ENCODE measurements around the gene HNRNPF. TPM values are rescaled to one million over a fixed set of nuclear protein-coding genes. Genes with fewer than 3 reads are reported as not detected.

The HNRNPF gene
- total and polyA plus RNA-seq, 2 of the 8 experiments (the other 6 are each of a cell fraction or from before 2014, with no cell fraction given), result 209 to 389 TPM

DNA sequence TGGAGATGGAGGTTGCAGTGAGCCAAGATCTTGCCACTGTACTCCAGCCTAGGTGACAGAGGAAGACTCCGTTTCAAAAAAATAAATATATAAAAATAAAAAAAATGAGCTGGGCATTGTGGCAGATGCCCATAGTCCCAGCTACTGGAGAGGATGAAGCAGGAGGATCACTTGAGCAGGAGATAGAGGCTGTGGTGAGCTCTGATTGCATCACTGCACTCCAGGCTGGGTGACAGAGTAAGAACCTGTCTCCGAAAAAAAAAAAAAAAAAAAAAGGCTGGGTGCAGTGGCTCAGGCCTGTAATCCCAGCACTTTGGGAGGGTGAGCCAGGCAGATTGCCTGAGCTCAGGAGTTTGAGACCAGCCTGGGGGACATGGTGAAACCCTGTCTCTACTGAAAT, 39.8 kb upstream of the HNRNPF start:
- FAIRE-seq (no peak), DNase-seq (ENCODE audit: low read depth in 1 of 2, low spot score in 2 of 2) (no peak)
- H3K79me2 ChIP-seq (ENCODE audit: control insufficient read depth in 1 of 2, insufficient read depth in 2 of 2, low read length in 2 of 2), result no peaks in the 10 kb centered on the region
- peaks cover 0 to 4% (median 0%) of the 10 kb centered on the region in 4 experiments; a peak in 1 of 8 replicates for H3K36me3 ChIP-seq (ENCODE audit: control insufficient read depth in 2 of 4, insufficient read depth in 4 of 4, low read length in 3 of 4)
- H4K8ac ChIP-seq (ENCODE audit: extremely low read depth, insufficient read depth, low read length), result no peak overlapping the region
- H3K18ac ChIP-seq (ENCODE audit: extremely low read depth, low read length), result no peak overlapping the region
- no peak overlapping the region for H3K4me3 ChIP-seq (ENCODE audit: extremely low read depth in 1 of 4, insufficient read depth in 2 of 4, low read depth in 3 of 4, low read length in 4 of 4)
- peaks cover 5 to 17% of the 10 kb centered on the region in 2 experiments; a peak in 2 of 4 replicates for H3K9me3 ChIP-seq (ENCODE audit: insufficient read depth in 2 of 2, low read depth in 1 of 2, low read length in 1 of 2)
- TF ChIP-seq NANOG (IDR thresholded peaks at IDR 0.05; ENCODE audit: insufficient read depth, low read depth, low read length, poor library complexity, severe bottlenecking) (no peak), HDAC2 (IDR thresholded peaks at IDR 0.05; ENCODE audit: borderline replicate concordance in 1 of 2, low read depth in 2 of 2, low read length in 2 of 2) (no peak), KDM4A (IDR thresholded peaks at IDR 0.05; ENCODE audit: low read depth, low read length, severe bottlenecking) (no peak), CHD2 (IDR thresholded peaks at IDR 0.05; ENCODE audit: low read length) (no peak), EZH2 (IDR thresholded peaks at IDR 0.05; ENCODE audit: low read depth, low read length, severe bottlenecking) (no peak), CBX5 (IDR thresholded peaks at IDR 0.05; ENCODE audit: low read depth, low read length) (no peak)
- TF ChIP-seq, protein P1, sequence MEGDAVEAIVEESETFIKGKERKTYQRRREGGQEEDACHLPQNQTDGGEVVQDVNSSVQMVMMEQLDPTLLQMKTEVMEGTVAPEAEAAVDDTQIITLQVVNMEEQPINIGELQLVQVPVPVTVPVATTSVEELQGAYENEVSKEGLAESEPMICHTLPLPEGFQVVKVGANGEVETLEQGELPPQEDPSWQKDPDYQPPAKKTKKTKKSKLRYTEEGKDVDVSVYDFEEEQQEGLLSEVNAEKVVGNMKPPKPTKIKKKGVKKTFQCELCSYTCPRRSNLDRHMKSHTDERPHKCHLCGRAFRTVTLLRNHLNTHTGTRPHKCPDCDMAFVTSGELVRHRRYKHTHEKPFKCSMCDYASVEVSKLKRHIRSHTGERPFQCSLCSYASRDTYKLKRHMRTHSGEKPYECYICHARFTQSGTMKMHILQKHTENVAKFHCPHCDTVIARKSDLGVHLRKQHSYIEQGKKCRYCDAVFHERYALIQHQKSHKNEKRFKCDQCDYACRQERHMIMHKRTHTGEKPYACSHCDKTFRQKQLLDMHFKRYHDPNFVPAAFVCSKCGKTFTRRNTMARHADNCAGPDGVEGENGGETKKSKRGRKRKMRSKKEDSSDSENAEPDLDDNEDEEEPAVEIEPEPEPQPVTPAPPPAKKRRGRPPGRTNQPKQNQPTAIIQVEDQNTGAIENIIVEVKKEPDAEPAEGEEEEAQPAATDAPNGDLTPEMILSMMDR (IDR thresholded peaks at IDR 0.05; ENCODE audit: control extremely low read depth in 1 of 3, insufficient read depth in 1 of 3, low read depth in 1 of 3, low read length in 3 of 3), result no peak
- TF ChIP-seq, protein P2, sequence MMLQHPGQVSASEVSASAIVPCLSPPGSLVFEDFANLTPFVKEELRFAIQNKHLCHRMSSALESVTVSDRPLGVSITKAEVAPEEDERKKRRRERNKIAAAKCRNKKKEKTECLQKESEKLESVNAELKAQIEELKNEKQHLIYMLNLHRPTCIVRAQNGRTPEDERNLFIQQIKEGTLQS (IDR thresholded peaks at IDR 0.05; ENCODE audit: insufficient read depth, low read depth, low read length), result no peak
- no peak overlapping the region for H3K9ac ChIP-seq (replicated peaks in 1 of 4; ENCODE audit: extremely low read depth in 1 of 4, low read depth in 3 of 4, low read length in 3 of 4)
- H3K56ac ChIP-seq (replicated peaks; ENCODE audit: insufficient read length, low read depth, low read length), result no peak overlapping the region
- no peak overlapping the region for H2AK5ac ChIP-seq (ENCODE audit: low read depth, low read length)
- H3K4ac ChIP-seq (replicated peaks; ENCODE audit: insufficient read length, low read depth, low read length), result no peak overlapping the region
- no peak overlapping the region for H3K14ac ChIP-seq (ENCODE audit: insufficient read length)
- H3K23me2 ChIP-seq (ENCODE audit: low read depth, low read length), result no peaks in the 10 kb centered on the region
- H2BK12ac ChIP-seq (ENCODE audit: low read depth, low read length), result no peak overlapping the region
- no peak overlapping the region for H3K4me2 ChIP-seq (ENCODE audit: insufficient read depth in 1 of 2, low read depth in 2 of 2, low read length in 2 of 2)
- ChIA-PET CTCF (ENCODE audit: partially characterized antibody) (interaction anchor here (0.6 to 1.0 kb wide), 7 partner anchors 10 to 1546 kb away, joined by 3 to 4 read pairs (median 3); no protein-coding TSS in a partner anchor), POLR2A (ENCODE audit: partially characterized antibody) (interaction anchor here (1.2 kb wide), 1 partner anchor 41 kb away, joined by 4 read pairs; no protein-coding TSS in a partner anchor)
- 100% methylated on average over 1 of the region's 2 CpGs; no CpG with 5 or more reads in 1 of the 2 experiments for WGBS, 2 experiments (ENCODE audit: extremely low coverage in 1 of 2, insufficient coverage in 1 of 2, insufficient read length in 1 of 2, insufficient replicate concordance in 2 of 2, low coverage in 1 of 2, low lambda C conversion rate in 2 of 2, missing lambda C conversion rate in 1 of 2)
- H2AFZ ChIP-seq (ENCODE audit: low read length), result no peak overlapping the region
- no peak overlapping the region for H2BK20ac ChIP-seq (ENCODE audit: low read length)
- no peak overlapping the region for H4K91ac ChIP-seq (replicated peaks; ENCODE audit: insufficient read length, low read length)
- H2BK15ac ChIP-seq (ENCODE audit: low read length), result no peak overlapping the region
- H4K20me1 ChIP-seq (replicated peaks in 1 of 2; ENCODE audit: control insufficient read depth in 1 of 2, insufficient read depth in 2 of 2, low read length in 2 of 2), result no peaks in the 10 kb centered on the region
- H3K27me3 ChIP-seq (replicated peaks in 1 of 4; ENCODE audit: control insufficient read depth in 3 of 4, extremely low read depth in 1 of 4, insufficient read depth in 3 of 4, low read length in 3 of 4), result no peaks in the 10 kb centered on the region
- H3K4me1 ChIP-seq (replicated peaks in 1 of 4; ENCODE audit: control insufficient read depth in 3 of 4, insufficient read depth in 4 of 4, low read length in 3 of 4), result no peaks in the 10 kb centered on the region
- no peak overlapping the region for H4K5ac ChIP-seq (ENCODE audit: insufficient read length, low read depth, low read length)
- no peaks in the 10 kb centered on the region for H3K79me1 ChIP-seq (ENCODE audit: low read depth, low read length)
- no peak overlapping the region for H3K23ac ChIP-seq (ENCODE audit: insufficient read length)
- no peak overlapping the region for H2BK5ac ChIP-seq (ENCODE audit: low read depth, low read length)
- no peak overlapping the region for H3K27ac ChIP-seq (ENCODE audit: low read depth, low read length)
- no peak overlapping the region for H2BK120ac ChIP-seq (replicated peaks; ENCODE audit: low read depth, low read length)

All from H1 (cell line).